GM18861 (cell line): ENCODE data around the gene BCL2L13.
"Not testable (repeated sequence)": the region's sequence is repeated elsewhere in the genome, so short reads cannot be mapped to it uniquely, and the experiment has no call there.

Experiments used
- ATAC-seq: cut with Tn5 transposase; IDR thresholded peaks from one replicate; pipeline ENCODE4 v1.9.1; 2021; ENCODE audit not compliant: unreplicated experiment

The BCL2L13 gene

GRCh38 chr22:17753401-17753989 lies 114.9 kb downstream of the BCL2L13 start:
- no peak for ATAC-seq

GRCh38 chr22:17754233-17754925 lies 115.8 kb downstream of the BCL2L13 start:
- ATAC-seq = no peak

GRCh38 chr22:17761138-17761488 lies 122.6 kb downstream of the BCL2L13 start:
- ATAC-seq = no peak

GRCh38 chr22:17763442-17763841 lies 124.9 kb downstream of the BCL2L13 start:
- not testable (repeated sequence) for ATAC-seq

- ATAC-seq = no peak
These were observed 125.5 kb downstream of the BCL2L13 start for GRCh38 chr22:17764036-17764435.

GRCh38 chr22:17764852-17765251 lies 126.3 kb downstream of the BCL2L13 start:
- ATAC-seq = not testable (repeated sequence)

- ATAC-seq = peak; percentile 57
These were observed 128.9 kb downstream of the BCL2L13 start for GRCh38 chr22:17767233-17768065.

- no peak for ATAC-seq
These were observed 130.6 kb downstream of the BCL2L13 start for GRCh38 chr22:17769013-17769715.

GRCh38 chr22:17769716-17770082 lies 131.1 kb downstream of the BCL2L13 start:
- ATAC-seq = no peak

GRCh38 chr22:17770180-17771077 lies 131.9 kb downstream of the BCL2L13 start:
- no peak for ATAC-seq

GRCh38 chr22:17772249-17772957 lies 133.8 kb downstream of the BCL2L13 start:
- no peak for ATAC-seq

GRCh38 chr22:17772958-17773605 lies 134.5 kb downstream of the BCL2L13 start:
- ATAC-seq = no peak

GRCh38 chr22:17773606-17774205 lies 135.1 kb downstream of the BCL2L13 start:
- no peak for ATAC-seq

- no peak for ATAC-seq
These were observed 135.8 kb downstream of the BCL2L13 start, which contains the start of gene BID for GRCh38 chr22:17774206-17774925. TSS of gene BID (minus strand) at chr22:17774469. CDS start at chr22:17750116, 24,353 bp downstream.

- no peak for ATAC-seq
These were observed 136.5 kb downstream of the BCL2L13 start for GRCh38 chr22:17774926-17775685.

GRCh38 chr22:17775781-17776465 lies 137.4 kb downstream of the BCL2L13 start:
- no peak for ATAC-seq
